H1 (cell line): ENCODE results near the gene ZKSCAN1.

Experiments used
- CHD2 ChIP-seq: IDR thresholded peaks from 2 replicates; pipeline ENCODE4 v1.6.1; 2012; ENCODE audit warnings: low read length, improper control_type of control experiment
- CREB1 ChIP-seq: IDR thresholded peaks from 2 replicates; pipeline ENCODE4 v1.6.1; 2012; ENCODE audit warnings: inconsistent platforms
- CTCF ChIP-seq, 3 experiments: IDR thresholded peaks; 1 replicate in 2 of 3; 2 replicates in 1 of 3; pipeline versions ENCODE4 v1.5.1 to v1.6.1; 2011; ENCODE audit warnings: low read length in 3 of 3, mild to moderate bottlenecking in 3 of 3, inconsistent platforms in 2 of 3, low read depth in 1 of 3, moderate library complexity in 1 of 3; ENCODE audit not compliant: insufficient read depth in 1 of 3; ENCODE audit errors: control extremely low read depth in 1 of 3
- EZH2 ChIP-seq: fragments of 200-600 bp; sonication (generic); IDR thresholded peaks from 2 replicates; pipeline ENCODE4 v1.7.1; 2012; ENCODE audit warnings: low read depth, mild to moderate bottlenecking, moderate library complexity, low read length, inconsistent platforms; ENCODE audit not compliant: severe bottlenecking
- JUN ChIP-seq: IDR thresholded peaks from 2 replicates; pipeline ENCODE4 v1.6.1; 2011; ENCODE audit warnings: low read depth, mild to moderate bottlenecking, improper control_type of control experiment, low read length
- POLR2A ChIP-seq, 2 experiments: IDR thresholded peaks; 1 replicate in 1 of 2; 2 replicates in 1 of 2; pipeline ENCODE4 v1.6.1; 2011; ENCODE audit warnings: low read depth in 2 of 2, low read length in 2 of 2, mild to moderate bottlenecking in 2 of 2; ENCODE audit errors: control extremely low read depth in 1 of 2
- RAD21 ChIP-seq, 2 experiments: IDR thresholded peaks in 1 of 2; conservative IDR thresholded peaks in 1 of 2; 2 replicates each; pipeline ENCODE4 v1.6.1; 2011; ENCODE audit warnings: low read depth in 2 of 2, low read length in 2 of 2, improper control_type of control experiment in 1 of 2, inconsistent platforms in 1 of 2, mild to moderate bottlenecking in 1 of 2, moderate library complexity in 1 of 2
- SIN3A ChIP-seq, 2 experiments: IDR thresholded peaks in 1 of 2; conservative IDR thresholded peaks in 1 of 2; 2 replicates each; pipeline ENCODE4 v1.6.1; 2011 to 2012; ENCODE audit warnings: low read length in 2 of 2, improper control_type of control experiment in 1 of 2, low read depth in 1 of 2, mild to moderate bottlenecking in 1 of 2
- TEAD4 ChIP-seq: IDR thresholded peaks from 2 replicates; pipeline ENCODE4 v1.6.1; 2012; ENCODE audit warnings: low read depth, low read length, inconsistent platforms, mixed read lengths
- YY1 ChIP-seq: IDR thresholded peaks from 2 replicates; pipeline ENCODE4 v1.6.1; 2011; ENCODE audit warnings: low read depth, mild to moderate bottlenecking, low read length

GRCh38 chr7:99984593-99984992 lies 30.8 kb upstream of the ZKSCAN1 start:
- TF ChIP-seq RAD21 (IDR thresholded peaks at IDR 0.05 in 1 of 2, conservative IDR thresholded peaks at IDR 0.05 in 1 of 2; ENCODE audit: low read depth in 2 of 2, low read length in 2 of 2) (no peak), CREB1 (no peak), CTCF (IDR thresholded peaks at IDR 0.05; ENCODE audit: control extremely low read depth in 1 of 3, insufficient read depth in 1 of 3, low read depth in 1 of 3, low read length in 3 of 3) (no peak), POLR2A (IDR thresholded peaks at IDR 0.05; ENCODE audit: control extremely low read depth in 1 of 2, low read depth in 2 of 2, low read length in 2 of 2) (no peak), SIN3A (conservative IDR thresholded peaks at IDR 0.05 in 1 of 2, IDR thresholded peaks at IDR 0.05 in 1 of 2; ENCODE audit: low read depth in 1 of 2, low read length in 2 of 2) (no peak), YY1 (no peak), EZH2 (no peak), TEAD4 (no peak), CHD2 (no peak), JUN (no peak)
